NB4 (cell line): ENCODE measurements around the gene CUL9.

Experiments
- MYC ChIP-seq: IDR thresholded peaks from 2 replicates; pipeline ENCODE4 v1.6.1; 2011; ENCODE audit warnings: low read depth, low read length
- POLR2A ChIP-seq: IDR thresholded peaks from 2 replicates; pipeline ENCODE4 v1.6.1; 2011; ENCODE audit warnings: mild to moderate bottlenecking; ENCODE audit not compliant: insufficient read length; ENCODE audit errors: extremely low read depth
- TF ChIP-seq, protein P1 (sequence below): IDR thresholded peaks from one replicate; pipeline ENCODE4 v1.5.1; 2012; ENCODE audit warnings: low read depth, low read length
- TF ChIP-seq, protein P2 (sequence below): IDR thresholded peaks from 2 replicates; pipeline ENCODE4 v1.6.1; 2011; ENCODE audit warnings: low read depth, low read length

DNA sequence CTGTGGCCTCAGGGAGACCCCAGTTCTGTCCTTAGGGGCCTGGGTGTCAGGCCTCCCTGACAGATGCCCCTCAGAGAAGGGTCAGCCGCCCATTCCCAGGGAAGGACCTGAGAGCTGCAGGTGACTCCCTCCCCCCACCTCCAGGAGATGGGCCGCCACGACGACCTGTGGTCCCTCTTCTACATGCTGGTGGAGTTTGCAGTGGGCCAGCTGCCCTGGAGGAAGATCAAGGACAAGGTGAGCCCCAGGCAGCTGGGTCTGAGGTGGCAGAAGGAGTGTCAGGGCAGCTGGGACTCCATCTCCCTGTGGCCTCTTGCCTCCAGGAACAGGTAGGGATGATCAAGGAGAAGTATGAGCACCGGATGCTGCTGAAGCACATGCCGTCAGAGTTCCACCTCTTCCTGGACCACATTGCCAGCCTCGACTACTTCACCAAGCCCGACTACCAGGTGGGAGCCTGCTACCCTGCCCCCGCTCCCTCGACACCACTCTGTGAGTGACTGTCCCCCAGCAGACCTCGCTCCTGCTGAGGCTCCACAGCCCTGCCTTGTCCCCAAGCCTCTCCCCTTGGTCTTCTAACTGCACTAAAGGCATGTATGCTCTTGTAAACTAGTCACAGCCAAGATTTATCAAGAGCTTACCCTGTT is 73.5 kb downstream of the CUL9 start:
- TF ChIP-seq, protein P1, sequence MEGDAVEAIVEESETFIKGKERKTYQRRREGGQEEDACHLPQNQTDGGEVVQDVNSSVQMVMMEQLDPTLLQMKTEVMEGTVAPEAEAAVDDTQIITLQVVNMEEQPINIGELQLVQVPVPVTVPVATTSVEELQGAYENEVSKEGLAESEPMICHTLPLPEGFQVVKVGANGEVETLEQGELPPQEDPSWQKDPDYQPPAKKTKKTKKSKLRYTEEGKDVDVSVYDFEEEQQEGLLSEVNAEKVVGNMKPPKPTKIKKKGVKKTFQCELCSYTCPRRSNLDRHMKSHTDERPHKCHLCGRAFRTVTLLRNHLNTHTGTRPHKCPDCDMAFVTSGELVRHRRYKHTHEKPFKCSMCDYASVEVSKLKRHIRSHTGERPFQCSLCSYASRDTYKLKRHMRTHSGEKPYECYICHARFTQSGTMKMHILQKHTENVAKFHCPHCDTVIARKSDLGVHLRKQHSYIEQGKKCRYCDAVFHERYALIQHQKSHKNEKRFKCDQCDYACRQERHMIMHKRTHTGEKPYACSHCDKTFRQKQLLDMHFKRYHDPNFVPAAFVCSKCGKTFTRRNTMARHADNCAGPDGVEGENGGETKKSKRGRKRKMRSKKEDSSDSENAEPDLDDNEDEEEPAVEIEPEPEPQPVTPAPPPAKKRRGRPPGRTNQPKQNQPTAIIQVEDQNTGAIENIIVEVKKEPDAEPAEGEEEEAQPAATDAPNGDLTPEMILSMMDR: no peak
- TF ChIP-seq POLR2A (no peak), MYC (no peak)
- TF ChIP-seq, protein P2, sequence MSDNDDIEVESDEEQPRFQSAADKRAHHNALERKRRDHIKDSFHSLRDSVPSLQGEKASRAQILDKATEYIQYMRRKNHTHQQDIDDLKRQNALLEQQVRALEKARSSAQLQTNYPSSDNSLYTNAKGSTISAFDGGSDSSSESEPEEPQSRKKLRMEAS: no peak
